ENCODE measurements around the gene NLE1.
"Not testable (repeated sequence)": the region's sequence is repeated elsewhere in the genome, so short reads cannot be mapped to it uniquely, and the experiment has no call there.

The NLE1 gene

GRCh38 chr17:35127751-35128514 lies 14.2 kb downstream of the NLE1 start:
- DNase-seq = no peak

GRCh38 chr17:35121315-35121714 lies 20.8 kb downstream of the NLE1 start, which contains the start of gene FNDC8:
FNDC8 (plus strand) TSS chr17:35121615; CDS start chr17:35121694, 79 bp downstream.
- DNase-seq = no peak

GRCh38 chr17:35119370-35120165 lies 22.5 kb downstream of the NLE1 start, which contains the start of gene RAD51D:
RAD51D (minus strand) TSS chr17:35119860; CDS start chr17:35119613, 247 bp downstream.
- DNase-seq = peak; percentile 86

- peak; percentile 40 for DNase-seq
Measured at GRCh38 chr17:35117984-35118383, 24.1 kb downstream of the NLE1 start.

GRCh38 chr17:35116845-35117244 lies 25.3 kb downstream of the NLE1 start:
- DNase-seq = no peak

GRCh38 chr17:35110791-35111190 lies 31.3 kb downstream of the NLE1 start:
- DNase-seq = not testable (repeated sequence)

GRCh38 chr17:35104844-35105450 lies 37.2 kb downstream of the NLE1 start:
- no peak for DNase-seq

- DNase-seq = no peak
Measured at GRCh38 chr17:35103271-35103670, 38.8 kb downstream of the NLE1 start.

- DNase-seq = no peak
Measured at GRCh38 chr17:35101725-35102124, 40.4 kb downstream of the NLE1 start.

GRCh38 chr17:35101036-35101435 lies 41.1 kb downstream of the NLE1 start:
- DNase-seq = no peak

- DNase-seq = no peak
Measured at GRCh38 chr17:35099908-35100307, 42.2 kb downstream of the NLE1 start.

- DNase-seq = no peak
Measured at GRCh38 chr17:35097776-35098175, 44.3 kb downstream of the NLE1 start.

- DNase-seq = no peak
Measured at GRCh38 chr17:35095741-35096140, 46.4 kb downstream of the NLE1 start.

GRCh38 chr17:35094902-35095301 lies 47.2 kb downstream of the NLE1 start:
- no peak for DNase-seq

- DNase-seq = not testable (repeated sequence)
Measured at GRCh38 chr17:35090707-35091106, 51.4 kb downstream of the NLE1 start.

- DNase-seq = peak; percentile 66
Measured at GRCh38 chr17:35089586-35090296, 52.4 kb downstream of the NLE1 start.

GRCh38 chr17:35088881-35089585 lies 53.1 kb downstream of the NLE1 start:
- peak; percentile 90 for DNase-seq

- DNase-seq = peak; percentile 34
Measured at GRCh38 chr17:35088356-35088880, 53.7 kb downstream of the NLE1 start.

- peak; percentile 21 for DNase-seq
Measured at GRCh38 chr17:35087731-35088355, 54.3 kb downstream of the NLE1 start.

- DNase-seq = no peak
Measured at GRCh38 chr17:35086931-35087573, 55.1 kb downstream of the NLE1 start.

GRCh38 chr17:35086164-35086563 lies 55.9 kb downstream of the NLE1 start:
- DNase-seq = no peak
